ENCODE measurements around the gene PRM3. TPM values are rescaled to one million over a fixed set of nuclear protein-coding genes. Genes with fewer than 3 reads are reported as not detected.

The PRM3 gene
- polyA plus RNA-seq, 1 donor (not counting 4 experiments of a cell fraction or from before 2014, with no cell fraction given) = not detected

DNA sequence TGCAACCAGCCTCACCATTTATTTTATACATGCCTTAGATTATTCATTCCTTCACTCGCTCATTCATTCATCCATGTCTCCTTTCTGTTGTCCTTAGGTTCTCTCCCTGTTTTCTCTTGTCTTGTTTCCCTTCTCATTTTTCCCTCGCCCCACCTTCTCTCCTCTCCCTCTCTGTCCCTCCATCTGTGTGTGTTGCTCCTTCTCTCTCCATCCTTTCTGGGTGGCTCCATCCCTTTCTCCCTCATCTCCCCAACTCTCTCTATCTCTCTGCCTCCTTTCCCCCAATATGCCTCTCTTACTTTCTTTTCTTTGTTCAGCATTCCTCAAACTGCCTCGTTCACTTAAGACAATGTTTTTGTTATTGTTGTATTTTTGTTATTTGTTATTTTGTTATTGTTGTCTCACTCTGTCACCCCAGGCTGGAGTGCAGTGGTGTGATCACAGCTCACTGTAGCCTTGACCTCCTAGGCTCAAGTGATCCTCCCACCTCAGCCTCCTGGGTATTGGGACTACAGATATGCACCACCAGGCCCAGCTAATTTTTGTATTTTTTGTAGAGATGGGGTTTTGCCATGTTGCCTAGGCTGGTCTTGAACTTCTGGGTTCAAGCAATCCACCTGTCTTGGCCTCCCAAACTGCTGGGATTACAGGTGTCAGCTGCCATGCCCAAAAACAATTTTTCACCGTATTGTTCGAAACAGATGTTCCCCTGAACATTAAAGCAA is 31.8 kb downstream of the PRM3 start:
- dilution Hi-C loops (cut with MboI; ENCODE audit: extremely low pct_ligation_motif_present, low sequenced_read_pairs) = no loop called here
- H3K27ac ChIP-seq (ENCODE audit: control insufficient read depth, insufficient read depth, low read length) = no peak overlapping the region
- DNase-seq (ENCODE audit: low read depth, low spot score) = no peak

DNA sequence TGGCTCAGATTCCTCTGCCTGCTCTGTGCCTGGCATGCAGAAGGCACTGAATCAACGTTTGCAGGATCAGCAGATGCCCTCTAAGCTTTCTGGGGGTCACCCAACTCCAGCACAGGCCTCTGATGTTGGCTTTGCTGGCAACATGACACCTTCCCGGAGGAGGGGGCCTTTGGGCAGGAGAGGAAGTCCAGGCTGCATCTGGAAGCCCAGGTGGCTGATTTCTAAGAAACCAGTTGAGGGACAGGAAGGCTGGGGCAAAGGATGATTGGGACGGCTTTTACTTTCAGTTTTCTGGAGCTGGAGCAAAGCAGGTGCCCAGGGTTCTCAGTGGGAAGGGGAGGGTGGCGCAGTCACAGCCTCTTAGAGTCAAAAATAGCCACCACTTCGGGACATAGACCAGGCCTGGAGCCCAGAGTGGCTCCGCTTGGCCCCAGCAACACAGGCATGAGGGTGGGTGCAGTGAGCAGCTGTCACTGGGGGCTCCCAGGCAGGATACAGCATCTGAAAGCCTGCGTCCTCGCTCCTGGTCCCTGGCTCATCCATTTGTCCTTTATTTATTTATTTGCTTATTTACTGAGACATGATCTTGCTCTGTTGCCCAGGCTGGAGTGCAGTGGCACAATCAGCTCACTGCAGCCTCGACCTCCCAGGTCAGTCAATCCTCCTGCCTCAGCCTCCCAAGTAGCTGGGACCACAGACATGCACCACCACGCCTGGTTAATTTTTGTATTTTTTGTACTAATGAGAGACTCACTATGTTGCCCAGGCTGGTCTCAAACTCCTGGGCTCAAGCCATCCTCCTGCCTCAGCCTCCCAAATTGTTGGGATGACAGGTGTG is 32.6 kb downstream of the PRM3 start:
- no peaks in the 10 kb centered on the region for H3K79me2 ChIP-seq (ENCODE audit: control insufficient read depth, insufficient read depth, low read length)
- H4K20me1 ChIP-seq (ENCODE audit: control insufficient read depth, extremely low read depth, insufficient read depth, low read length) = no peaks in the 10 kb centered on the region
- H3K4me2 ChIP-seq (ENCODE audit: control insufficient read depth, extremely low read depth, insufficient read depth, low read depth, low read length) = no peak overlapping the region
- dilution Hi-C loops (cut with MboI; ENCODE audit: extremely low pct_ligation_motif_present, low sequenced_read_pairs) = no loop called here
- no peaks in the 10 kb centered on the region for H3K4me1 ChIP-seq (ENCODE audit: control insufficient read depth, extremely low read depth, insufficient read depth, low read length)
- H2AFZ ChIP-seq (ENCODE audit: control insufficient read depth, low read length) = no peak overlapping the region
- DNase-seq (ENCODE audit: low read depth, low spot score) = no peak
- no peak overlapping the region for H3K27ac ChIP-seq (ENCODE audit: control insufficient read depth, insufficient read depth, low read length)
- H3K27me3 ChIP-seq (ENCODE audit: control insufficient read depth, extremely low read depth, insufficient read depth, low read length) = no peaks in the 10 kb centered on the region
- no peak overlapping the region for H3K9ac ChIP-seq (ENCODE audit: control insufficient read depth, extremely low read depth, insufficient read depth, low read length)
- no peak overlapping the region for H3K4me3 ChIP-seq (ENCODE audit: control insufficient read depth in 2 of 3, extremely low read depth in 1 of 3, insufficient read depth in 2 of 3, low read depth in 1 of 3, low read length in 3 of 3)
- H3K9me1 ChIP-seq (ENCODE audit: control insufficient read depth, extremely low read depth, insufficient read depth, low read length) = no peaks in the 10 kb centered on the region
- no peaks in the 10 kb centered on the region for H3K36me3 ChIP-seq (ENCODE audit: control insufficient read depth in 2 of 2, extremely low read depth in 1 of 2, insufficient read depth in 2 of 2, low read length in 2 of 2)
- no peak for FAIRE-seq
- TF ChIP-seq, protein P1, sequence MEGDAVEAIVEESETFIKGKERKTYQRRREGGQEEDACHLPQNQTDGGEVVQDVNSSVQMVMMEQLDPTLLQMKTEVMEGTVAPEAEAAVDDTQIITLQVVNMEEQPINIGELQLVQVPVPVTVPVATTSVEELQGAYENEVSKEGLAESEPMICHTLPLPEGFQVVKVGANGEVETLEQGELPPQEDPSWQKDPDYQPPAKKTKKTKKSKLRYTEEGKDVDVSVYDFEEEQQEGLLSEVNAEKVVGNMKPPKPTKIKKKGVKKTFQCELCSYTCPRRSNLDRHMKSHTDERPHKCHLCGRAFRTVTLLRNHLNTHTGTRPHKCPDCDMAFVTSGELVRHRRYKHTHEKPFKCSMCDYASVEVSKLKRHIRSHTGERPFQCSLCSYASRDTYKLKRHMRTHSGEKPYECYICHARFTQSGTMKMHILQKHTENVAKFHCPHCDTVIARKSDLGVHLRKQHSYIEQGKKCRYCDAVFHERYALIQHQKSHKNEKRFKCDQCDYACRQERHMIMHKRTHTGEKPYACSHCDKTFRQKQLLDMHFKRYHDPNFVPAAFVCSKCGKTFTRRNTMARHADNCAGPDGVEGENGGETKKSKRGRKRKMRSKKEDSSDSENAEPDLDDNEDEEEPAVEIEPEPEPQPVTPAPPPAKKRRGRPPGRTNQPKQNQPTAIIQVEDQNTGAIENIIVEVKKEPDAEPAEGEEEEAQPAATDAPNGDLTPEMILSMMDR (optimal IDR thresholded peaks at IDR 0.05 in 1 of 3, IDR thresholded peaks at IDR 0.05 in 1 of 3, conservative IDR thresholded peaks at IDR 0.05 in 1 of 3; ENCODE audit: extremely low read depth in 1 of 3, insufficient read depth in 2 of 3, low read length in 3 of 3) = no peak
- no peak for TF ChIP-seq EZH2 (IDR thresholded peaks at IDR 0.05; ENCODE audit: low read length)
- H3K9me3 ChIP-seq (ENCODE audit: control insufficient read depth, low read depth, low read length) = no peaks in the 10 kb centered on the region

More for the DNA sequence above, 31.8 kb downstream of the PRM3 start:
- no peak overlapping the region for H3K4me2 ChIP-seq (ENCODE audit: control insufficient read depth, extremely low read depth, insufficient read depth, low read depth, low read length)
- no peak for FAIRE-seq
- no peaks in the 10 kb centered on the region for H3K9me1 ChIP-seq (ENCODE audit: control insufficient read depth, extremely low read depth, insufficient read depth, low read length)
- no peaks in the 10 kb centered on the region for H3K36me3 ChIP-seq (ENCODE audit: control insufficient read depth in 2 of 2, extremely low read depth in 1 of 2, insufficient read depth in 2 of 2, low read length in 2 of 2)
- no peaks in the 10 kb centered on the region for H3K27me3 ChIP-seq (ENCODE audit: control insufficient read depth, extremely low read depth, insufficient read depth, low read length)
- TF ChIP-seq EZH2 (IDR thresholded peaks at IDR 0.05; ENCODE audit: low read length) = no peak
- TF ChIP-seq, protein P1 (optimal IDR thresholded peaks at IDR 0.05 in 1 of 3, IDR thresholded peaks at IDR 0.05 in 1 of 3, conservative IDR thresholded peaks at IDR 0.05 in 1 of 3; ENCODE audit: extremely low read depth in 1 of 3, insufficient read depth in 2 of 3, low read length in 3 of 3) = no peak
- H3K4me1 ChIP-seq (ENCODE audit: control insufficient read depth, extremely low read depth, insufficient read depth, low read length) = no peaks in the 10 kb centered on the region
- no peak overlapping the region for H3K4me3 ChIP-seq (ENCODE audit: control insufficient read depth in 2 of 3, extremely low read depth in 1 of 3, insufficient read depth in 2 of 3, low read depth in 1 of 3, low read length in 3 of 3)
- H4K20me1 ChIP-seq (ENCODE audit: control insufficient read depth, extremely low read depth, insufficient read depth, low read length) = no peaks in the 10 kb centered on the region
- no peaks in the 10 kb centered on the region for H3K79me2 ChIP-seq (ENCODE audit: control insufficient read depth, insufficient read depth, low read length)
- no peak overlapping the region for H2AFZ ChIP-seq (ENCODE audit: control insufficient read depth, low read length)
- no peaks in the 10 kb centered on the region for H3K9me3 ChIP-seq (ENCODE audit: control insufficient read depth, low read depth, low read length)
- H3K9ac ChIP-seq (ENCODE audit: control insufficient read depth, extremely low read depth, insufficient read depth, low read length) = no peak overlapping the region

Data from keratinocyte (primary cell).